ENCODE measurements around the gene VAMP2. TPM values are rescaled to one million over a fixed set of nuclear protein-coding genes. Genes with fewer than 3 reads are reported as not detected.
A peak's percentile ranks its signal among the peaks of the same experiment; 100 is the strongest.
"Not testable (repeated sequence)": the region's sequence is repeated elsewhere in the genome, so short reads cannot be mapped to it uniquely, and the experiment has no call there.

VAMP2 gene
- total RNA-seq, 1 experiment from 2014 or later: 2.7 TPM

DNA sequence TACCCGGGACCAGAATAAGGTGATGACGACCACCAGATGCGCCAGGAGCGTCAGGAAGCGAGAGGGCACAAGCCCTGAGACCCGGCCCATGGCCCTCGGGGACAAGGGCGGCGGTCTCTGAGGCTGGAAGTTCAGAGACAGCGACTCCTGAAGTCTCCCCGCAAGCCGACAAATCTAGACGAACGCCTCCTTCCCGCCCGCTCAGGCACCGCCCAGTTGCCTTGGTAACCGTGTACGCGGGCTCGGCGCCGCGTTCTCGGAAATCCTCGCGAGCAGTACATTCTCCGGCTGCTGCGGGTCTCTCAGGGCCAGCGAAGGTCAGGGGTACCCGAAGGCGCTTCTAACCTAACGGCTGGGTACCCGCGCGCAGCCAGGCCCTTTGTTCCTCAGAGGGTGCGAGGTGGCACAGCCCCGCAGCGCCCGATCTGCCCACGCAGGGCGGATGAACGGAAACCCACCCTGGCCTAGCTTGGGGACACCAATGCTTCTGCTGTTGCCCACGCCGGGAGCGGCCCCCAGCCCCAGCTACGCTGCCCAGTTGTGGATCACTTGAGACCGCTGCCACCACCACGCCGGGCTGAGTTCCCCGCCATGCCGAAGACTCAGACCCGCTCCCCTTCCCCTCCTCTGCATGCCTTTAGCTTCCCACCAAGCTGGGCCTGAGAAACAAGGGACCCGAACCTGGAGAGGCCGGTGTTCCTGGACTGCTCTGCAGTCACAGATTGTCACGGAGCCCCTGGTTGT is 13.6 kb upstream of the VAMP2 start, which contains the start of gene TMEM107:
Gene TMEM107, minus strand, starts transcription at position 184 of the 744 bp plus-strand sequence. Its CDS starts 94 bp downstream, at position 90.
- DNase-seq (ENCODE audit: low read depth): peak; percentile 81

DNA sequence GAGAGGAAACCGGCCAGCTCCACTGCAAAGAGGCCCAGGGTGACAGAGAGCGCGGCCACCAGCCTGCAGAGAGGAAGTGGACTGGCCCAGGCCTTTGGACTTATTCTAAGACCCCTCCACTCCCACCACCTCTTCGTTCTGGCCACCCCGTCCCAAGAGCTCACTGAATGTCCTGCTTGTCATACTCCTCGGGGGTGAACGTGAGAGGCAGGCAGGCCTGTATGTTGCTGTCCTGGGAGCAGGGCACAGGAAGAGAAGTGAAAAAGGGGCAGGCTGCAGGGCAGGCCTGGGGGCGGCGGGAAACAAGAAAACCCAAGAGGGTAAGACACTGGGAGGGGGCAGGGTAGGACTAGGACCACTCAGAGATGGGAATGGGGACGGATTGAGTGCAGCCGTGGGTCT is 13.0 kb upstream of the VAMP2 start:
- no peak for DNase-seq (ENCODE audit: low read depth)

DNA sequence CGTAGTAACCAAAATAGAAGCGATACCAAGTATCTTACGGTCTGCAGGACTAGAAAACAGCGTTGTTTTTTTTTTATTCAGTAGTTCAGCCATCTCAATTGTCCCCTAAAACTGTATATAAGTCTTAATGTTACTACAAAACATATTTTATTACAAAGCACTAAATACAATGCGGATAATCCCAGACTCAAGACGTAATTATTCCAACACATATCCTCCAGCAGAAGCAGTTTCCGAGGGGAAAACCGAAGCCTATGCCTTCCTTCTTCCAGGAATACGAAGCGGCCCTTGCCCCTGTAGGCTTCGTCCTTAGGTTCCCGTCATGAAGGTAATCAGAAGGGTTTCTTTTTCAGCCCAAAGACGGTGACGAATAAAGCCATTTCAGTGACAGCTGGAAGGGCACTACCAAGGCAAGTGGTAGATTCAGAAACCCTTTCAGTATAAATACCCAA is 11.1 kb upstream of the VAMP2 start:
- no peak for DNase-seq (ENCODE audit: low read depth)

DNA sequence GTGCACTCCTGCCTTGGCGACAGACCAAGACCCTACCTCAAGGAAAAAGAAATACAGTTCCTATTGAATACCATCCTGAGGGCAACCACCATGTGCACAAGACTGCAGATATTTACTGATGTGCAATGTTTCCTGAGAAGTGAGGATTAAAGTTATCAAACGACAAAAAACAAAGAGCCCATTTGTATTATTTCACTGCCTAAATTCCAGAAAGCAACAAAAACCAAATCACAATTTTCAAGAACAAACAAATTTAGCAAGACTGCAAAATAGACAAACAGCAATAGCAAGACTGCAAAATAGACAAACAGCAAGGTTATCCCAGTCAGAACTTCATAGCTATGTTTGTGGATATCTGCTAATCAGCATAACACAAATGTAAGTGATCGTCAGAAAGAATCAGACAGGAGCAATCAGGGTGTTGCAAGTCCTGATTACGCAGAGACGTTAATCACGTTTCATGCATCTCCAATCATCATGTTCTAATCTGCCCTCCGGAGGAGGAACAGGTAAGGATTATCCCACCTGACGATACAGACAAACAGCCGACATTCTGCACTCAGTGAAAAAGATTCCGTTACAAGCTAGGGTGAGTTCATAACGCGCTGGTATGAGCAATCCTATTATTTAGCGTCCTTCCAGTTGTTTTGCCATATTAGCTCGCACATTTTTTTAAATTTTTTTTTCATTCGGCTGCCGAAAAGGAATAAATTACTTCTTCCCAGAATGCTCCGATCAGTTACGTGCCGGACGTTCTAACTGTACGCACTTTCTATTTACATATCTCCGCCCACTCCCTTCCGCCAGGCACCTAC is 10.5 kb upstream of the VAMP2 start:
- peak; percentile 99 for DNase-seq (ENCODE audit: low read depth)

DNA sequence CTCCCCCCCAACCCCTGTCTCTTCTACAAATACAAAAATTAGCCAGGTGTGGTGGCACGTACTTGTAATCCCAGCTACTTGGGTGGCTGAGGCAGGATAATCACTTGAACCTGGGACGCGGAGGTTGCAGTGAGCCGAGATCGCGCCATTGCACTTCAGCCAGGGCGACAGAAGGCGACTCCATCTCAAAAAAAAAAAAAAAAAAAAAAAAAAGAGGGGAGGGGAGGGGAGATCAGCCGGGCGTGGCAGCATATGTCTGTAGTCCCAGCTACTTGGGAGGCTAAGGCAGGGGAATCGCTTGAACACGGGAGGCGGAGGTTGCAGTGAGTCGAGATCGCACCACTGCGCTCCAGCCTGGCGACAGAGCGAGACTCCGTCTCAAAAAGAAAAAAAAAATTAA is 7.4 kb upstream of the VAMP2 start:
- not testable (repeated sequence) for DNase-seq (ENCODE audit: low read depth)

DNA sequence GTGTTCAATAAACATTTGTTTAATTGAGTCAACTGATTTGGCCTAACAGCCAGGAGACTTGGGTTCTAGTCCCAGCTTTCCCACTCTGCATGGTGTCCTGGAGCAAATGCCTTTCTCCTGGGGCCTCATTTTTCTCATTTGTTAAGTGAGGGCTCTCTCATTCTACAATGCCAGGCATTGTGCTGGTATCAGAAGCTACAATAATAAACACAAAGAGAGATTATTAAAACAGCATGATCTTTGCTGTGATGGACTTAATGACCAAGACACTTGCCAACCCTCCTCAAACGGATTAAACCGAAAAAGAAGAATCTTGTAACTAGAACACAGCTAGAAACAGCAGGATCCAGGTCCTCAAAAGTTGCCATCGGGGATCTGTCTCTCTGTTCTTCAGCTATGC is 4.8 kb upstream of the VAMP2 start:
- no peak for DNase-seq (ENCODE audit: low read depth)

DNA sequence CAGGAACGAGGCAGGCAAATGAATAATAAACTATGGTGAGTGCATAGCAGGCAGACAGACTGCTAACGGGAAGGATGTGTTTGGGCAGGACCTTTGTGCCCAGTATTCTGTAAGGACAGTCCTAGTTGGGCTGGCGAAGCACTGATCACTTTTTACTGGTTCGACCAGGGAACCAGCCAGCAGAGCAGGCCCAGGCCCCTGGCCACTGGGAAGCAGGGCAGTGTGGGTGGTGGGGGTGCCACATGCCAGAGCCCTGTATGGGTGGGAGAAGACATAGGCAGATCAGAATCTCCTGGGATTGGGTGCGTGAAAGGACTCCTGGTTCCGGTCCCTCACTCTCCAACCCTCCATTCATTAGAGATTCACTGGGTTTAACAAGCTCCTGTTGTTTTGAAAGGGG is 4.0 kb upstream of the VAMP2 start:
- no peak for DNase-seq (ENCODE audit: low read depth)

DNA sequence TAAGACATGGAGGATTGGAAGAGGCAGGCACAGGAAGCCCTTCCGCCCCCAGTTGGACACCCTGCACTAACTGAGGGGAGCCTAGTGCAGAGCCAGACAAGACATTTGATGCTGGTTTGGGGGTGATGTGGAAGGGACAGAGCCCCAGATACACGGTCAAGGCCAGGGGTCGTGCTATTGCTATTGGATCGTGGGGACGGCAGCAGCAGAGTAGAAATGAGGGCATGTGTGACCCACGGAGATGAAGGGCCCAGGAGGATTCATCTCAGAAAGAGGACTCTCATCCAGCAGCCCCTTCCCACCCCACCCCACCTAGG is 2.0 kb upstream of the VAMP2 start:
- no peak for DNase-seq (ENCODE audit: low read depth)

DNA sequence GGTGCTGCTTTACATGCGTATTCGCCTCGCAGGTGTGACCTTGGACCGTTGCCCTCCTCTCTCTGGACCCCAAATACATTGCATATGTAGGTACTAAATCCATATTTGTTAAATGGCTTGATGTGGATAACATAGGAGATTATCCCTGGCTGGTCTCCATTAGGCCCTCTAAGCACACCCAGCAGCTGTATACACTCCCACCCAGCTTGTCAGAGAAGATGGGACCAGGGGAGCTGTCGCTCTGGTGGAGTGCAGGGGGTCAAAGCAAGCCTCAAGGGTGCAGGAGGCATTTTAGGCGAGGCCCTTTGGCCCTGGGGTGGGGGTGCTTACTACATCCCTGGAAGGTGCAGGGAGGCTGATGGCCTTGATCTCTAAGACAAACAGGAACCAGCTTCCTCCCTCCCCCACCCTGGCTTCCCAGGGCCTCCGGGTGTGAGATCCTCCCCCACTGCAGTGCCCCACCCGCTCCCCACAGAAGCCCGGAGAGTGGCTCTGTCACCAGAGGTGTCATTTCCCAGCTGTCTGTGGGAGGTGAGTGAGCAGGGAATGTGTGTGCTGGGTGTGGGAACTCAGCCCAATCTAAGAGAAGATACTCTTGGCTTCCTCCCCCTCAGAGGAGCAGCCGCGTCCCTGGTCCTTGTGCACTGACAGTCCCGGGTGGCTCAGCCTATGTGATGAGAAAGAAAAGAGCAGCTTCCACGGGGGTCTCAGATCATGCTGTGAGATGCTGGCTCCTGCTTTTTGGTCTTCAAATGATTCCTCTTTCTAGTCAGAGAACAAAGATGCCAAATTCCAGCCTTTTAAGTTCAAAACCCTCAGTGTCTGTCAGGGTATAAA is 1.4 kb upstream of the VAMP2 start:
- peak; percentile 38 for DNase-seq (ENCODE audit: low read depth)

DNA sequence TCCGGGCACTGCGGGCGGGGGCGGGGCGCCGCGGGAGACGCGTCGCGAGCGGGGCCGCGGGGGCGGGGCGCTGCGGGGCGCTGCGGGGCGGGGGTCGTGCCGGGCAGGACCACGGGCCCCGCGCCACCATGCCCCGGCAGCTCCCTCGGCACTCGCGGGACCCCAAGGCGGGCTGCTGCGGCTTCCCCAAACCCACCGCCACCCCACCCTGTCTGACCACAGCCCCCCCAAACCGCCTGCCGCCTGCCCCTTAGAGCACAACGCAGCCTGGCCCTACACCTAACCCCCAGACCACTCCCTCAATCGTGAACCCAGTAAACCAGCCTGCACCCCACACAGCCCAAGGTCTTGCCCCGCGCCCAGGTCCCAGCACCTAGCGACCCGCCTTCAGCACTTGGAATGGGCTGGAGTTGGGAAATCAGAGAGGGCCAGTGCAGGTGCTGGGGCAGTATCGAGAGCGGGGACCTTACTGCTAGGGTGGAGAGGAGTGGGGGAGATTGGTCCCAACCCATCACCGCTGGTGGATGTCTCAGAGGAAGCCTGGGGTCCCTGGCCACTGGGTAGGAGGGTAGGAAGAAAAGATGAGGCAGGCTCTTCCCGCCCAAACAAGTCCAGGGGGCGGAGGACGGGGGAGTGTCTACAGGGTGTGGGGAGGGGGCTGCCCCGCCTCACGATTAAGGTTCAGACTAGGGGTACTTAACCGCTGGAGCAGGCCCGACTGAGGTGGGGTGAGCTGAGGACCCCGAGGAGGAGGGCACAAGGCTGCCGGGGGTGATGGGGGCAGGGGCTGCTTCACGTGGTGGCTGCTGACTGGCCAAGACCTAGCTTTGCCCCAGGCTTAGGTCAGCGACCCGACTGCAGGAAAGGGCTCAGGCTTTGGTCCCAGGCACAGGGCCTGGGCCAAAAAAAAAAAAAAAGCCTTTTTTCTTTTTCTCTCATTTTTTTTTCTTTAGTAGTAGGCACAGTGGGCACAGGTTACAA is 539 bp upstream of the VAMP2 start:
- DNase-seq (ENCODE audit: low read depth): no peak

DNA sequence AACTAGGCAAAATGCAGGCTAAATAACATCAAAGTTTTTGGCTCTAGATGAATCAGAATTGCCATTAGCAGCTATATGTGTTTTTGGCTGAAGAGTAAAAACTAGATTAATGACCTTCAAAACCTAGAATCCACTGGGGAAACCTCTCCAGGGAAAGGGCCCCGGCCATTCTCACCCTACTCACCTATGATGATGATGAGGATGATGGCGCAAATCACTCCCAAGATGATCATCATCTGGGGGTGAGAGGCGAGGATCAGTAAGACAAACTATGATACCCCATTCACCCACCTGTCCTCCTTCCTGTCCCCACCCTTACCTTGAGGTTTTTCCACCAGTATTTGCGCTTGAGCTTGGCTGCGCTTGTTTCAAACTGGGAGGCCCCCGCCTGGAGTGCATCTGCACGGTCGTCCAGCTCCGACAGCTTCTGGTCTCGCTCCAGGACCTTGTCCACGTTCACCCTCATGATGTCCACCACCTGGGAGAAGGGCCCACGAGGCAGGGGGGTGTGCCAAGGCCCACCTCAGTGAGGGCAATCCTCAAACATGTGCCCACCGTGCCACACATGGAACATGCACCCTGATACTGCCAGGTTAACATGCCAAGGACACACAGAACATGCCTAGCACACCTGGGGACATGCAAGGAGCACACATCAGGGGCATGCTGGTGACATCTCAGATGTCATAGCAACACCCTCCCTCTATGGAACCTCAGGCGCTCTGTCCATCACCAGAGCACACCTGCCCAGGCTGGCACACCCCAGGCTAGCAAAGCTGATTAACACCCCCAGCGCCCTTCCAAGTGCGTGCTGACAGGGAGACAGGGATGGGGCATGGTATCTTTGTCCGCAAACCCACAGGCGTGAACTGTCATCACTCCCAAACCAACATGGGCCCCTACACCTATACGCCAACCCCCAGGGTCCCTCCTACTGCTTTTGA is 1.2 kb downstream of the VAMP2 start:
- DNase-seq (ENCODE audit: low read depth): no peak

DNA sequence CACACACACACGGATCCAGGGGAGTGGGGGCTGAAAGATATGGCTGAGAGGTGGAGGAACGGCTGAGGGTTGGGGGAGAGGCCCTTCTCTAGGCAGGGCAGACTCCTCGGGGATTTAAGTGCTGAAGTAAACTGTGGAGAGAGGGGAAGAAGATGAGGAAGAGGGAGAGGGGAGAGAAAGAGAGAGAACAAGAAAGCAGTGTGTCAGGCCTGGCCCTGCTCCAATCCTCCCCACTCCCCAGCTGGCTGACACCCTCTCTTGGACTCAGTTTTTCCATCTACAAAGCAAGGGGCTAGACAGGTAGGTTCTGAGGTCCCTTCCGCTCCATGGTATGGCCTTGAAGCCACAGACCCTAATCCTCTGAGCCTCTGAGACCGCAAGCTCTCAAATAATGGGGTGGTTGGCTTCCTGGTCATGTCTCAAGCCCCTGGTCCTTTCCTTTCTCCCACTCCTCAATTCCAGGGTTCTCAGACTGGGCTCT is 2.0 kb downstream of the VAMP2 start:
- no peak for DNase-seq (ENCODE audit: low read depth)

DNA sequence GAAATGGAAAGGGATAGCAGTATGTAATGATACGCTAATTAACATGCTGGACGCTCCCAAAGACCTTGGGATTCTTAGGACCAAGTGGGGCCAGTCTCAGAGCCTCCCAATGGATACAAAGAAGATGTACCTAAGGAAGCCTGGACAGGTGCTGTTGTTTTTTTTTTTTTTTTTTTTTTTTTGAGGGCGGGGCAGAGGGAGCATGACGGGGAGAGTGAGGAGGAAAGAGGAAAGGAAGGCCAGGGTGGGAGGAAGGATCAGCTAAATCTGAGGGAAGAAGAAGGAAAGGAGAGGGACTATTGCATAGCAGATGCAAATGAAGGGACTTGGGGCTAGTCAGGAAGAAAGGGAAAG is 2.5 kb downstream of the VAMP2 start:
- DNase-seq (ENCODE audit: low read depth): no peak

DNA sequence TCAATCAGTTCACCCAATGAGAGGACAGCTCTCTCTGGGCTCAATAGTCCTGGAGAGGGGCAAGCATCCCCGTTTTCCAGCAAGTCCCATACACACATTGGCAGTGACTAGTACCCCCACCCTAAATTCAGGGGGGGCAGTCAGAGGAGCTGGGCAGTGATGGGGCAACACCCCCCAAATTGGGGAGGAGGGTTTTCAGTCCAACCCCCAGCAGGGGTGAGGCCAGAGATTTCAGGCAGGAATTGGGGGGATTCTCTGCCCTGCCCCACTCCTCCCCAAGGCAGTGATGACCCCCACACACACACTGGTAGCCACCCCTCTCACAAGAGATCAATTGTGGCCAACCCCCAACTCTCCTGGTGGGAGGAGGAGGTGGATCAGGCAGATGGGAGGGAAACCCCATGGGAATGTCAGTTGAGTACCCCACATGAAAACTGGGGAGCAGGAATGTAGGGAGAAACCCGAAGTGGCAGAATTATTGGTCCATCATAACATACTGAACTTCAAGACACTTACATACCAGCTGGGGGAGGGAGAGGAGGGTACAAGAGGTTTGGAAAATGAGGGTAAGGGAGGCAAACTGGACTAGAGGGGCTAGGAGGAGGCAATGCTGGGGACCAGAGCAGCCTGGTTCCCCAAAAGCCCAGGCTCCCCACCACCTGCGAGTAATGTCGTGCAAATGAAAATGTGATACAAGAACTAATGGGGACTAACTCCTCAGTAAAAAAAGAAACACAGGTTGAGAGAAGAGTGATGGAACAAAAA is 3.1 kb downstream of the VAMP2 start:
- no peak for DNase-seq (ENCODE audit: low read depth)

DNA sequence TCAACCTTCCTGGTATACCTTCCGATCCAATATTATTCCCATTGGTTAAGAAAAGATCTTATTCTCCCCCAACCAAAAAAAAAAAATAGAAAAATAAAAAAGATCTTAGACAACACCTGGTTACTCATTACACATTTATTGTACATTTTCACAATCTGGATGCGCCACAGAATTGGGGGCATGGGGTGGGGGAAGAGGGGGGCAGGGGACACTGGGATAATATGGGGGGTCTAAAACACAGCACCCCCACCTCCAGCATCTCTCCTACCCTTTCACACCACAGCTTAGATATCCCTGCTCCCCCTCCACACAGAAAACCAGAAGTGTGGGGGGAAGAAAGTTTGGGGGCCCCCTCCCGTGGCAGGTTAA is 3.7 kb downstream of the VAMP2 start:
- DNase-seq (ENCODE audit: low read depth): no peak

DNA sequence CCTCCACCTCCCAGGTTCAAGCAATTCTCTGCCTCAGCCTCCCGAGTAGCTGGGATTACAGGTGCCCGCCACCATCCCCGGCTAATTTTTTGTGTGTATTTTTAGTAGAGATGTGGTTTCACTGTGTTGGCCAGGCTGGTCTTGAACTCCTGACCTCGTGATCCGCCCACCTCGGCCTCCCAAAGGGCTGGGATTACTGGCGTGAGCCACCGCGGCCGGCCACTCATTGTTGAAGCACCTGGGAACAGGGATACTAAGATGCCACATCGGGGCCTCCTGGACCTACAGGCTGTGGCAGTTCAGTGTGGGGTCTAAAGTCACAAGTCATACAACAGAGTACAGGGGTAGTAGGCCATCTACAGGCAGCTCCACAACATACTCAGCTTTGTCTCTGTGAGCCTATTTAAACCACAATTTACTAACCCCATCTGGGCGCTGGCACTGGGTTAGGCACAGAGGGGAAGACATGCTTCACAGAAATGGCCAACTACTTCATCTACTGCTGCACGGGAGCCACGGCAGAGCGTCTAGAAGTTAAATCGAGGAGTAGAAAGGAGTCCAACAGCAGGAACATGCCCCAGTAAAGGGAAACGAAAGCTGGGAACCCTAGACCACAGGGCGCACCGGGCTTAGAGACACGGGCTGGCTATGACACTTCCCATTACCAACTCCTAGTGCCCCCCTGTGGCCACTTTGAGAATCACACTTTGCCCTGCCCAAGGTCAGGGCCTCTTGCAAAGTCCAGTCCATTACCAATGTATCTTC is 4.3 kb downstream of the VAMP2 start:
- DNase-seq (ENCODE audit: low read depth): peak; percentile 85

DNA sequence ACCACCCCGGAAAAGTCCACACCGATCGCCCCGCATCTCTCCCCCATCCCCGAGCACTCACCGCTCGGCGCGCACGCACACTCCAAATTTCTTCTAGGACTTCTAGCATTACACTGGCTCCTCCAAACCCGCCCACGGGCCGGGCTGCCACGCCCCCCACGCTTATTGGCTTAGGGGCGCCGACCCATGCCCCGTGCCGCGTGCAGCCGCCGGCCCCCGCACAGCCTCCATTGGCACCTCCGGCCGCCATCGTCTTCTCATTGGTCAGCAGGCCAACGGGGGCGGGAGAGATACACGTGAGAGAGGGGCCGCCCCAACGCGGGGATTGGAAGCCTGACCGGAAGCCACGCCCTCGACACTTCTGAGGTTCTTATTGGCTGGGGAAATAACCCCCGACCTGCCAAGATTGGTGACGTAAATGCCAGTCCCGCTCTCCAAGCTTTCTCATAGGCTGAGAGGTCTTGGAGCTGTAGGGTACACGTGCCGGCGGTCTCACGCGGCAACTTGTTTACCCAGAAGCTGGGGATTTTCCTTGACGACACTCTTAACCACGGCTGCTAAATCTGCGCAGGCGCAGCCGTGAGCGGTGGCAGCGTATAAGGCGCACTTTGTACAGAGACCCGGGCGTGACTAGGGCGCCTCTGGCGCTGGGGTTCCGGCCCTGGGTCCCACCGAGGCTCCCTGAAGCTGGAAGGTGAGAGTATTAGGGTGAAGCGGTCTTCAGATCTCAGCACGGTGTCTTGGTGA is 6.3 kb downstream of the VAMP2 start:
- DNase-seq (ENCODE audit: low read depth): peak; percentile 100

DNA sequence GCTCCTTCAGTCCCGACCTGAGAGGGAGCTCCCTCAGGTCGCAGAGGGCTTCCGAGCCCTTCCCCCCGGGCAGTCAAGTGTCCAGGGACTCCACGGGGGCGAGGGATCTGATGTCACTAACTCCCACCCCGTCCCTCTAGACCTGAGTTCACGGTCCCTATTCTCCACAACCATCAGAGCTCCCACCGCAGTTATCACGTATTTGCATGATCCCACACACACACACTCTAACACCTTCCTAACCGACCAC is 6.8 kb downstream of the VAMP2 start:
- no peak for DNase-seq (ENCODE audit: low read depth)
